ENCODE measurements around the gene SERTAD4.

- TF ChIP-seq POLR2AphosphoS5 (IDR thresholded peaks at IDR 0.05) (no peak), POLR2A (IDR thresholded peaks at IDR 0.05; ENCODE audit: low read depth) (no peak), CTCF (IDR thresholded peaks at IDR 0.05) (no peak)
Observed at GRCh38 chr1:210244746-210245367, 12.3 kb downstream of the SERTAD4 start.

All from esophagus muscularis mucosa (tissue), 3 donors.